ENCODE measurements around the gene GPRC5D. TPM values are rescaled to one million over a fixed set of nuclear protein-coding genes. Genes with fewer than 3 reads are reported as not detected.

The GPRC5D gene
- total and polyA plus RNA-seq, 9 of the 15 experiments (the other 6 are each of a cell fraction or from before 2014, with no cell fraction given), result 1.0 to 1.1 TPM; not detected in 7

- TF ChIP-seq RNF219 (CRISPR knock-in tag; IDR thresholded peaks at IDR 0.05) (no peak), MIER1 (IDR thresholded peaks at IDR 0.05; ENCODE audit: low read depth) (no peak), TCF3 (CRISPR knock-in tag; IDR thresholded peaks at IDR 0.05) (peak; percentile 13; the same call in 1 of the 2 replicates)
These were observed 42.0 kb downstream of the GPRC5D start (continued) for GRCh38 chr12:12909995-12910420.

- Histone ChIP-seq H2AFZ (ENCODE audit: low read depth, low read length) (no peak overlapping the region), H4K20me1 (replicated peaks; ENCODE audit: control insufficient read depth, insufficient read depth, low read length) (no peaks in the 10 kb centered on the region), H3K9ac (ENCODE audit: insufficient read depth in 1 of 2, low read depth in 2 of 2, low read length in 2 of 2) (no peak overlapping the region), H3K4me1 (replicated peaks in 1 of 2; ENCODE audit: control insufficient read depth in 2 of 2, insufficient read depth in 2 of 2, low read length in 2 of 2) (peaks cover 6 to 14% of the 10 kb centered on the region in 2 experiments; a peak in 3 of 5 replicates), H3K4me3 (no peak overlapping the region), H3K27ac (ENCODE audit: extremely low read depth, low read depth, low read length) (no peak overlapping the region), H3K9me1 (ENCODE audit: control insufficient read depth, insufficient read depth, low read length) (no peaks in the 10 kb centered on the region), H3K4me2 (ENCODE audit: insufficient read depth, low read length) (no peak overlapping the region), H3K27me3 (ENCODE audit: control insufficient read depth in 2 of 2, insufficient read depth in 2 of 2, low read length in 2 of 2) (peaks cover 12 to 33% of the 10 kb centered on the region in 2 experiments; a peak in 4 of 5 replicates), H3K9me3 (replicated peaks; ENCODE audit: control insufficient read depth, insufficient read depth, low read depth, low read length) (no peaks in the 10 kb centered on the region), H3K79me2 (ENCODE audit: control insufficient read depth, insufficient read depth, low read length) (no peaks in the 10 kb centered on the region), H3K36me3 (ENCODE audit: control insufficient read depth, insufficient read depth, low read length) (no peaks in the 10 kb centered on the region)
- TF ChIP-seq SPI1 (IDR thresholded peaks at IDR 0.05; ENCODE audit: borderline replicate concordance, low read depth, low read length), result peak; percentile 91
- 0 out of 2 replicates have a peak, but pooled peaks have one; percentile 14 for TF ChIP-seq CBFA2T2 (conservative IDR thresholded peaks at IDR 0.05)
- no peak for TF ChIP-seq MNT (conservative IDR thresholded peaks at IDR 0.05)
- no TSS peak for BruUV-seq (replicated peaks)
- DNase-seq (ENCODE audit: extremely low read depth in 1 of 4, low spot score in 3 of 4) (no peak), ATAC-seq (peak; percentile 50; the same call in 1 of the 3 replicates), FAIRE-seq (no peak)
- ChIA-PET POLR2A (interaction anchor here (0.6 to 1.5 kb wide), 2 partner anchors 10 to 11 kb away, joined by 3 read pairs; no protein-coding TSS in a partner anchor), CTCF (ENCODE audit: low intra/inter-chr PET ratio) (no interaction called here)
- intact Hi-C loops (cut with micrococcal nuclease), result no loop called here
- in situ Hi-C loops (cut with MboI), result no loop called here
- WGBS (ENCODE audit: insufficient coverage, low coverage, missing lambda C conversion rate), result 0% methylated on average over 4 of the region's 4 CpGs
These were observed 42.6 kb downstream of the GPRC5D start for GRCh38 chr12:12909228-12909994.
